Nephron progenitor cell (in vitro differentiated cells): Measurements from ENCODE around the gene BSN.
A peak's percentile ranks its signal among the peaks of the same experiment; 100 is the strongest.
"Not testable (repeated sequence)": the region's sequence is repeated elsewhere in the genome, so short reads cannot be mapped to it uniquely, and the experiment has no call there.

Experiments
- DNase-seq: peaks from one replicate; pipeline ENCODE4 v3.0.0; 2021
- H3K27ac Mint-ChIP-seq: 2 replicates; pipeline ENCODE4 v1.8.0; 2021; ENCODE audit warnings: mild to moderate bottlenecking, moderate library complexity, mixed read lengths
- H3K27me3 Mint-ChIP-seq: 2 replicates; pipeline ENCODE4 v1.8.0; 2021; ENCODE audit warnings: mild to moderate bottlenecking, low read depth, mixed read lengths; ENCODE audit not compliant: poor library complexity
- H3K36me3 Mint-ChIP-seq: 2 replicates; pipeline ENCODE4 v1.8.0; 2021; ENCODE audit warnings: low read depth, mixed read lengths
- H3K4me1 Mint-ChIP-seq: 2 replicates; pipeline ENCODE4 v1.8.0; 2021; ENCODE audit warnings: mixed read lengths
- H3K4me3 Mint-ChIP-seq: 2 replicates; pipeline ENCODE4 v1.8.0; 2021; ENCODE audit warnings: mild to moderate bottlenecking, moderate library complexity, mixed read lengths
- H3K9me3 Mint-ChIP-seq: 2 replicates; pipeline ENCODE4 v1.8.0; 2021; ENCODE audit warnings: mild to moderate bottlenecking, moderate library complexity, mixed read lengths
- CTCF ChIP-seq: fragments of 200-600 bp; sonication (generic); IDR thresholded peaks from 2 replicates; pipeline ENCODE4 v1.5.0; 2021; ENCODE audit warnings: antibody characterized with exemption

BSN gene

GRCh38 chr3:49680493-49681231, 126.4 kb downstream of the BSN start:
- no peaks in the 10 kb centered on the region for H3K9me3 Mint-ChIP-seq

GRCh38 chr3:49681232-49681522, 126.9 kb downstream of the BSN start:
- Mint-ChIP-seq H3K9me3 (no peaks in the 10 kb centered on the region), H3K4me3 (no peak overlapping the region), H3K36me3 (peaks cover 36% of the 10 kb centered on the region)

More at GRCh38 chr3:49680493-49681231, 126.4 kb downstream of the BSN start:
- no peak overlapping the region for H3K4me3 Mint-ChIP-seq
- H3K4me1 Mint-ChIP-seq: no peaks in the 10 kb centered on the region
- H3K27me3 Mint-ChIP-seq: peaks cover 5% of the 10 kb centered on the region
- H3K27ac Mint-ChIP-seq: no peak overlapping the region
- H3K36me3 Mint-ChIP-seq: peaks cover 41% of the 10 kb centered on the region
- DNase-seq: no peak
- TF ChIP-seq CTCF: no peak

GRCh38 chr3:49681543-49681942, 127.3 kb downstream of the BSN start:
- H3K4me3 Mint-ChIP-seq: no peak overlapping the region
- H3K4me1 Mint-ChIP-seq: no peaks in the 10 kb centered on the region
- no peaks in the 10 kb centered on the region for H3K9me3 Mint-ChIP-seq
- no peak overlapping the region for H3K27ac Mint-ChIP-seq
- peaks cover 34% of the 10 kb centered on the region for H3K36me3 Mint-ChIP-seq
- DNase-seq: no peak
- H3K27me3 Mint-ChIP-seq: peaks cover 5% of the 10 kb centered on the region
- no peak for TF ChIP-seq CTCF

More at GRCh38 chr3:49681232-49681522, 126.9 kb downstream of the BSN start:
- H3K27ac Mint-ChIP-seq: no peak overlapping the region
- H3K4me1 Mint-ChIP-seq: no peaks in the 10 kb centered on the region
- no peak for DNase-seq
- peaks cover 5% of the 10 kb centered on the region for H3K27me3 Mint-ChIP-seq
- no peak for TF ChIP-seq CTCF

GRCh38 chr3:49683162-49683561, 128.9 kb downstream of the BSN start:
- no peak for TF ChIP-seq CTCF
- peaks cover 9% of the 10 kb centered on the region for H3K4me1 Mint-ChIP-seq
- no peak for DNase-seq
- H3K4me3 Mint-ChIP-seq: no peak overlapping the region
- H3K27me3 Mint-ChIP-seq: peaks cover 5% of the 10 kb centered on the region
- peaks cover 31% of the 10 kb centered on the region for H3K36me3 Mint-ChIP-seq
- no peak overlapping the region for H3K27ac Mint-ChIP-seq
- no peaks in the 10 kb centered on the region for H3K9me3 Mint-ChIP-seq

- H3K27ac Mint-ChIP-seq, H3K27me3 Mint-ChIP-seq, H3K4me3 Mint-ChIP-seq, H3K9me3 Mint-ChIP-seq, DNase-seq: not testable (repeated sequence)
- Mint-ChIP-seq H3K36me3 (peaks cover 28% of the 10 kb centered on the region), H3K4me1 (peaks cover 21% of the 10 kb centered on the region)
Measured at GRCh38 chr3:49684453-49684852, 130.2 kb downstream of the BSN start.

GRCh38 chr3:49685103-49685502, 130.8 kb downstream of the BSN start:
- H3K4me3 Mint-ChIP-seq: peak overlapping the region; percentile 49
- peaks cover 26% of the 10 kb centered on the region for H3K4me1 Mint-ChIP-seq
- not testable (repeated sequence) for DNase-seq, H3K9me3 Mint-ChIP-seq, H3K27me3 Mint-ChIP-seq, H3K27ac Mint-ChIP-seq
- peaks cover 24% of the 10 kb centered on the region for H3K36me3 Mint-ChIP-seq

GRCh38 chr3:49685846-49686245, 131.6 kb downstream of the BSN start:
- H3K27ac Mint-ChIP-seq, H3K27me3 Mint-ChIP-seq, DNase-seq, H3K9me3 Mint-ChIP-seq: not testable (repeated sequence)
- Mint-ChIP-seq H3K4me1 (peaks cover 34% of the 10 kb centered on the region), H3K4me3 (peak overlapping the region; percentile 78), H3K36me3 (peaks cover 19% of the 10 kb centered on the region)

GRCh38 chr3:49686346-49686745, 132.1 kb downstream of the BSN start:
- not testable (repeated sequence) for H3K27ac Mint-ChIP-seq, H3K9me3 Mint-ChIP-seq, H3K27me3 Mint-ChIP-seq
- peak; percentile 43 for DNase-seq
- H3K4me1 Mint-ChIP-seq: peaks cover 36% of the 10 kb centered on the region
- H3K4me3 Mint-ChIP-seq: peak overlapping the region; percentile 78
- H3K36me3 Mint-ChIP-seq: peaks cover 19% of the 10 kb centered on the region

- H3K9me3 Mint-ChIP-seq, H3K27me3 Mint-ChIP-seq: not testable (repeated sequence)
Measured at GRCh38 chr3:49686769-49687423, 132.6 kb downstream of the BSN start.

GRCh38 chr3:49687424-49687795, 133.1 kb downstream of the BSN start:
- not testable (repeated sequence) for H3K9me3 Mint-ChIP-seq, H3K27ac Mint-ChIP-seq, DNase-seq, H3K27me3 Mint-ChIP-seq
- Mint-ChIP-seq H3K36me3 (peaks cover 19% of the 10 kb centered on the region), H3K4me3 (peak overlapping the region; percentile 78), H3K4me1 (peaks cover 36% of the 10 kb centered on the region)

More at GRCh38 chr3:49686769-49687423, 132.6 kb downstream of the BSN start:
- Mint-ChIP-seq H3K4me1 (peaks cover 36% of the 10 kb centered on the region), H3K4me3 (peak overlapping the region; percentile 78), H3K36me3 (peaks cover 19% of the 10 kb centered on the region)
- not testable (repeated sequence) for H3K27ac Mint-ChIP-seq
- DNase-seq: peak; percentile 83
